Esophagus muscularis mucosa (tissue), 3 donors: ENCODE results near the gene TMTC4.

ENCODE experiments used
- CTCF ChIP-seq, 3 experiments: fragments of 200-600 bp in 2 of 3; fragments of 450-650 bp in 1 of 3; sonication (generic) in 2 of 3; IDR thresholded peaks; one replicate each; pipeline ENCODE4 v1.5.1; 2017 to 2019; ENCODE audit warnings: antibody characterized with exemption in 3 of 3, mild to moderate bottlenecking in 2 of 3, moderate library complexity in 1 of 3
- POLR2A ChIP-seq: fragments of 450-650 bp; IDR thresholded peaks from one replicate; pipeline ENCODE4 v1.6.1; 2017; ENCODE audit warnings: antibody characterized with exemption, moderate library complexity, mild to moderate bottlenecking, low read depth
- POLR2AphosphoS5 ChIP-seq, 2 donors: sonication (generic); formaldehyde crosslinking; IDR thresholded peaks; one replicate each; pipeline ENCODE4 v1.6.1; 2017; ENCODE audit warnings: antibody characterized with exemption in 2 of 2

DNA sequence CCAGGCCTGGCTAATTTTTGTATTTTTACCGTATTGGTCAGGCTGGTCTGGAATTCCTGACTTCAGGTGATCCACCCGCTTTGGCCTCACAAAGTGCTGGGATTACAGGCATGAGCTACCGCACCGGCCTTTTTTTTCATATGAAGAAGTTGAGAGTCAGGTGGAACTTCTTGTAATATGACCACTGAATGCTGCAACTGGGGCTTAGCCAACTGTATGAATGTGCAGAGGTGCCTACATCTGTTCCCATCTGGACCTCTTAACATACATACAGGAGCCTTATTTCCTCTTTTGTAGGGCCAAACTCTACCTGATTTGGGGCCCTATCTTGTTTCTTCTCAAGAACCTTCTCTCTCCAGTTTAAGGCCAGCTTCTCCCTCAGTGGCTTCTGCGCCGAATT is 74.1 kb downstream of the TMTC4 start:
- TF ChIP-seq CTCF (IDR thresholded peaks at IDR 0.05) (no peak), POLR2A (no peak), POLR2AphosphoS5 (IDR thresholded peaks at IDR 0.05) (no peak)
